Measurements from ENCODE around the gene LMF1. TPM values are rescaled to one million over a fixed set of nuclear protein-coding genes. Genes with fewer than 3 reads are reported as not detected.

The LMF1 gene
- total and polyA plus RNA-seq, 2 of the 8 experiments (the other 6 are each of a cell fraction or from before 2014, with no cell fraction given) = 3.5 to 9.1 TPM

DNA sequence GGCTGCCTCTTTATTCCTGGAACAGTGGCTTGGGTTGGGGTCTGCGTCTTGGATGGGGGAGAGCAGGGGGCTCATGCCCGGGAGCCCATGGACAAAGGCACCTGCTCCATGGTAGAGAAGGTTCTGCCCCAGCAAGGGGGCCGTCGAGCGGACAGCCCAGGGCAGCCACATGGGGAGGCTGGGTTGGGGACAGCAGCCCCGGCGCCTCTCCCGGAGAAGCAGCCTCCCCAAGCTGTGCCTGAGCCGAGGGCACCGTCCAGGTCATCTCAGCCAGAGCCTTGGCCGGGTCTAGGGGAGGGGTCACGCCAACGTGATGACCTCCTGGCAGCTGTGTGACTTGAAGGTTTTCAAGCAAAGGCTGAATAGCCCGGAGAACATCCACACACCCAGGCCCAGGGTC, 137.4 kb downstream of the LMF1 start:
- DNase-seq (ENCODE audit: low read depth in 1 of 2, low spot score in 2 of 2) (no peak), FAIRE-seq (no peak)
- H2BK20ac ChIP-seq (ENCODE audit: low read length) = no peak overlapping the region
- H3K4me3 ChIP-seq (ENCODE audit: extremely low read depth in 1 of 4, insufficient read depth in 2 of 4, low read depth in 3 of 4, low read length in 4 of 4) = no peak overlapping the region
- H3K4me2 ChIP-seq (ENCODE audit: insufficient read depth in 1 of 2, low read depth in 2 of 2, low read length in 2 of 2) = no peak overlapping the region
- no peak overlapping the region for H3K27ac ChIP-seq (ENCODE audit: low read depth, low read length)
- H3K18ac ChIP-seq (ENCODE audit: extremely low read depth, low read length) = no peak overlapping the region
- H3K79me2 ChIP-seq (ENCODE audit: control insufficient read depth in 1 of 2, insufficient read depth in 2 of 2, low read length in 2 of 2) = no peaks in the 10 kb centered on the region
- no peak overlapping the region for H3K9ac ChIP-seq (replicated peaks in 1 of 4; ENCODE audit: extremely low read depth in 1 of 4, low read depth in 3 of 4, low read length in 3 of 4)
- no peak overlapping the region for H4K5ac ChIP-seq (ENCODE audit: insufficient read length, low read depth, low read length)
- TF ChIP-seq NRF1 (IDR thresholded peaks at IDR 0.05; ENCODE audit: low read depth, low read length) (no peak), KDM1A (IDR thresholded peaks at IDR 0.05; ENCODE audit: borderline replicate concordance, low read length) (no peak), TAF7 (optimal IDR thresholded peaks at IDR 0.05; ENCODE audit: borderline replicate concordance, low read depth, low read length) (no peak), SAP30 (IDR thresholded peaks at IDR 0.05; ENCODE audit: insufficient read depth, insufficient replicate concordance, low read length) (no peak), JUN (IDR thresholded peaks at IDR 0.05; ENCODE audit: low read depth, low read length) (no peak), TAF1 (IDR thresholded peaks at IDR 0.05; ENCODE audit: low read depth, low read length) (no peak), MAFK (IDR thresholded peaks at IDR 0.05; ENCODE audit: low read depth, low read length) (no peak), BRCA1 (IDR thresholded peaks at IDR 0.05; ENCODE audit: low read depth, low read length) (no peak), GTF2F1 (IDR thresholded peaks at IDR 0.05; ENCODE audit: borderline replicate concordance, low read depth, low read length) (no peak), POLR2A (IDR thresholded peaks at IDR 0.05; ENCODE audit: control extremely low read depth in 1 of 2, low read depth in 2 of 2, low read length in 2 of 2) (no peak), JUND (IDR thresholded peaks at IDR 0.05; ENCODE audit: low read length) (no peak), RAD21 (IDR thresholded peaks at IDR 0.05 in 1 of 2, conservative IDR thresholded peaks at IDR 0.05 in 1 of 2; ENCODE audit: low read depth in 2 of 2, low read length in 2 of 2) (no peak), HDAC6 (IDR thresholded peaks at IDR 0.05; ENCODE audit: low read depth, low read length) (no peak), NANOG (IDR thresholded peaks at IDR 0.05; ENCODE audit: insufficient read depth, low read depth, low read length, poor library complexity, severe bottlenecking) (no peak)
- TF ChIP-seq, protein P1, sequence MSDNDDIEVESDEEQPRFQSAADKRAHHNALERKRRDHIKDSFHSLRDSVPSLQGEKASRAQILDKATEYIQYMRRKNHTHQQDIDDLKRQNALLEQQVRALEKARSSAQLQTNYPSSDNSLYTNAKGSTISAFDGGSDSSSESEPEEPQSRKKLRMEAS (IDR thresholded peaks at IDR 0.05) = no peak
- H2BK15ac ChIP-seq (ENCODE audit: low read length) = no peak overlapping the region
- H3K4me1 ChIP-seq (replicated peaks in 1 of 4; ENCODE audit: control insufficient read depth in 3 of 4, insufficient read depth in 4 of 4, low read length in 3 of 4) = no peaks in the 10 kb centered on the region
- WGBS, 2 experiments (ENCODE audit: extremely low coverage in 1 of 2, insufficient coverage in 1 of 2, insufficient read length in 1 of 2, insufficient replicate concordance in 2 of 2, low coverage in 1 of 2, low lambda C conversion rate in 2 of 2, missing lambda C conversion rate in 1 of 2) = 92% methylated on average over 14 of the region's 14 CpGs; no CpG with 5 or more reads in 1 of the 2 experiments
- H2BK120ac ChIP-seq (replicated peaks; ENCODE audit: low read depth, low read length) = no peak overlapping the region
- no peak overlapping the region for H2AK5ac ChIP-seq (ENCODE audit: low read depth, low read length)
- H3K4ac ChIP-seq (replicated peaks; ENCODE audit: insufficient read length, low read depth, low read length) = no peak overlapping the region
- H3K23ac ChIP-seq (ENCODE audit: insufficient read length) = no peak overlapping the region
- no peak overlapping the region for H4K91ac ChIP-seq (replicated peaks; ENCODE audit: insufficient read length, low read length)
- no peak overlapping the region for H3K14ac ChIP-seq (ENCODE audit: insufficient read length)
- no peak overlapping the region for H3K56ac ChIP-seq (replicated peaks; ENCODE audit: insufficient read length, low read depth, low read length)
- H2BK12ac ChIP-seq (ENCODE audit: low read depth, low read length) = no peak overlapping the region
- H4K20me1 ChIP-seq (replicated peaks in 1 of 2; ENCODE audit: control insufficient read depth in 1 of 2, insufficient read depth in 2 of 2, low read length in 2 of 2) = no peaks in the 10 kb centered on the region
- POLR2A ChIA-PET (ENCODE audit: partially characterized antibody) = no interaction called here
- CTCF ChIA-PET (ENCODE audit: partially characterized antibody) = no interaction called here
- peak overlapping the region; percentile 68; the same call in 1 of the 2 replicates for H4K8ac ChIP-seq (ENCODE audit: extremely low read depth, insufficient read depth, low read length)
- no peaks in the 10 kb centered on the region for H3K79me1 ChIP-seq (ENCODE audit: low read depth, low read length)
- H3K9me3 ChIP-seq (ENCODE audit: insufficient read depth in 2 of 2, low read depth in 1 of 2, low read length in 1 of 2) = peaks cover 15 to 52% of the 10 kb centered on the region in 2 experiments; a peak in 3 of 4 replicates
- no peaks in the 10 kb centered on the region for H3K27me3 ChIP-seq (replicated peaks in 1 of 4; ENCODE audit: control insufficient read depth in 3 of 4, extremely low read depth in 1 of 4, insufficient read depth in 3 of 4, low read length in 3 of 4)
- no peak overlapping the region for H2AFZ ChIP-seq (ENCODE audit: low read length)
- H3K36me3 ChIP-seq (ENCODE audit: control insufficient read depth in 2 of 4, insufficient read depth in 4 of 4, low read length in 3 of 4) = no peaks in the 10 kb centered on the region
- no peaks in the 10 kb centered on the region for H3K23me2 ChIP-seq (ENCODE audit: low read depth, low read length)
- H2BK5ac ChIP-seq (ENCODE audit: low read depth, low read length) = no peak overlapping the region

Measured in H1 (cell line).